NCI-H748 treated with DMSO at 0.1 percent for 48 hours (cell line): Measurements from ENCODE around the gene RNF217.
"Not testable (repeated sequence)": the region's sequence is repeated elsewhere in the genome, so short reads cannot be mapped to it uniquely, and the experiment has no call there.

Source experiments
- DNase-seq: peaks from one replicate; lab custom pipeline; 2025; lab: John Stamatoyannopoulos, UW

Gene RNF217

DNA sequence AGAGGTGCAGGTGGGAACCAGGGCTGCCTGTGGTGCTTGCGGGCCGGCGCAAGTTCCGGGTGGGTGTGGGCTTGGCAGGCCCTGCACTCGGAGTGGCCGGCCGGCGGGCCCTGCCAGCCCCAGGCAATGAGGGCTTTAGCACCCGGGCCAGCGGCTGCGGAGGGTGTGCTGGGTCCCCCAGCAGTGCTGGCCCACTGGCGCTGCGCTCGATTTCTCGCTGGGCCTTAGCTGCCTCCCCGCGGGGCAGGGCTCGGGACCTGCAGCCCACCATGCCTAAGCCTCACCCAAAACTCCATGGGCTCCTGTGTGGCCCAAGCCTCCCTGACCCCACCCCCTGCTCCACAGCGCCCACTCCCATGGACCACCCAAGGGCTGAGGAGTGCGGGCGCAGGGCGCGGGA lies 163.6 kb downstream of the RNF217 start:
- not testable (repeated sequence) for DNase-seq

DNA sequence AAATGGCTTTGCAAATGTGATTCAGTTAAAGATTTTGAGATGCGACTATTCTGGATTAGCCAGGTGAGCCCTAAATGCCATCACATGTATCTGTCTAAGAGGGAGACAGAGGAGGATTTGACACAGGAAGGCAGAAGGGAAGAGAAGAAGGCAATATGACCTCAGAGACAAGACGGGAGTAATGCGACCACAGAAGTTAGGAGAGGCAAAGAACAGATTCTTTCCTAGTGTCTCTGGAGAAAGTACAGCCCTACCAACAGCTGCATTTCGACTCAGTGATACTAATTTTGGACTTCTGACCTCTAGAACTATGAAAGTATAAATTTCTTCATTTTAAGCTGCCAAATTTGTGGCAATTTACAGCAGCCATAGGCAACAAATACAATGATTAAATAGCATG lies 167.1 kb downstream of the RNF217 start:
- DNase-seq: no peak

DNA sequence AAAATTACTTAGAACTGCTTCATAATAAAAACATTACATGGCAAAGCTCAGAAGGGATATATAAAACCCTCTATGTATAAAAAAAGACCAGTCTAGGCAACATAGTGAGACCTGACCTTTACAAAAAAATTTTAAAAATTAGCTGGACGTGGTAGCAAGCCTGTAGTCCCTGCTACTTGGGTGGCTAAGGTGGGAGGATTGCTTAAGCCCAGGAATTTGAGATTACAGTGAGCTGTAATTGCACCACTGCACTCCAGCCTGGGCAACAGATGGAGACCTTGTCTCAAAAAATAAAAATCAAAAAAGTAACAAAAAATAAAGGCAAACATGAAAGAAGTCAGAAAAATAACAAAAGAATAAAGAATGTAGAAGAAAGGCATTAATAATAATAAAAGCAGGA lies 169.8 kb downstream of the RNF217 start:
- DNase-seq: no peak

DNA sequence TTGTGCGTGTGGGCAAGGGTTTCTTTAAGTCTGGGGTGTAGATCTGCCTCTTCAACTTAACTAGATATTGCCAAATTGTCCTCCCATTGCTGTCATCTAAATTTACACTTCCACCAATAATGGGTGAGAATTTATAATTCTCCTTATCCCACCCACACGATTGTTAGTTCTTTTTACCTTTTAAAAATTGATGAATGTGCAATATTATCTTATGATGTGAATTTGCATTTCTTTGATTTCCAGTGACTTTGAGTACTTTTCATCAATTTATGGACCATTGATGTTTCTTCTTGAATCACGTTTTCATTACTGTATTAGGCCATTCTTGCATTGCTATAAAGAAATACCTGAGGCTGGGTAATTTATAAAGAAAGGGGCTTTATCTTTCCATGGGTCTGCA lies 174.1 kb downstream of the RNF217 start:
- DNase-seq: no peak

DNA sequence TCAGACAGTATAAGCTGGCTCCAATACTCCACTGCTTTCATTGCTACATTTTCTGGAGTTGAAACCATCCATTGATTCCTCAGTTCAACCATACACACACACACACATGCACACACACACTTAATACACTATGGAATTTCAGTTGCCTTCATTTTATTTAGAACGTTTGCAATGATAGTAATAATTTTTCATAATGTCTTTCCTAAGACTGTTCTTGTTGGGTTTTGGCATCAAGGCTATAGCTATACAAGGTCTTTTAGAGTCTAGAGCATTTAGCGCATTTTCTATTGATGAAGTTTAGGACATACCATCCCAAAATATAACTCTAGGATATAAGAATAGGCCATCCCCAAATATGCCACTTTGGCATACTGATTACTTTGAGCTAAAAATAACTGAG lies 175.8 kb downstream of the RNF217 start:
- no peak for DNase-seq

DNA sequence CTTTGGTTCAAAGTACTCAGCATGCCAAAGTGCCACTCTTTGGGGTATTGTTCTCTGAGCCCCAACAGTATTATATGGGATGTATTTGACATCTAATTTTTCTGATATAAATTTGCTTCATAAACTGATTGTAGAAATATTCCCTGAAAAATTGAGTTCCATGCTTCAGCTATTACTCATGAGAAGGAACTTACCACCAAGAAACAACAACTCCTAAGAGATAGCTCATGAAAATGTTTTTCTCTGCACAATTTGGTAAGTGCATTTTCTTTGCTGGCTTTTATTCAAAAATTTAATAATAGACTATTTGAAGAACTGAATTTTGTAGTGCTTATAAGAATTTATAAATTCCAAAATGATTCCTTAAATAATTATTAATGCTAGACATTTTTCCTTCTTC lies 178.6 kb downstream of the RNF217 start:
- no peak for DNase-seq
